Kasumi-1 (cell line): ENCODE results near the gene MEDAG.
"Not testable (repeated sequence)": the region's sequence is repeated elsewhere in the genome, so short reads cannot be mapped to it uniquely, and the experiment has no call there.

Experiments used
- DNase-seq, 2 experiments: peaks; one replicate each; lab custom pipeline; 2025; lab: John Stamatoyannopoulos, UW

The MEDAG gene

DNA sequence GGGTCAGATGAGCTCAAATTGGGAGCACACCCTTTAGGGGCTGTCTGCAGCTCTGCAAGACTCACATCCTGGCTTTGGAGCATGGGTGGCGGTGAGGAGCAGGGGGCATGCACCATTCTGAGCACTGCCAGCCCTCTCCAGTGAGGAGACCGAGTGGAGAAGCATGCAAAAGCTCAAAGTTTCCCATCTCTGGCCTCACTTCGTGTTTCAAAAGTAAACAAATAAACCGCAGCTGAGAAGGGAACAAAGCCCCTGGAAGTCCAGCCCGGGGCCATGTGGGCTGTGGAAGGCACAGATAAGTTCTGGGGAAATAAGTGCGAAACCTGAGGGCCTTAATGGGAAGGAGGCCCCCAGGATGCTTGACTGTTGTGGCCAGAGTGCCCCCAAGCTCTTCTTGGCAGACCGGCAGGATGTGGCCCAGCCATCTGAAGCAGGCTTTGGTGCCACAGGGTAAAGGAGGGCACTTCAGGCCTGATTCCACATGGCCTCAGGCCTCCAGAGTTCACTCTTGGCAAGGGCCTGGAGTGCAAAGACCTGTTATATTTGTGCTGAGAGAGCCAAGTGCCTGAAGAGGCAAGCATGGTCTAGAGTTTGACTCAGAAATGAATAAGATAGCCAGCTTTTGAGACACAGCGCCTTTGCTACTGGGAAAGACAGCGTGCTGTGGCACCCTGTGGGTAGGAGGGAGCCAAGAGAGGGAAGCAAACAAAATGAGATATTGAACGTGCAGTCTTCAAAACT is 1.2 kb downstream of the MEDAG start:
- DNase-seq: no peak

DNA sequence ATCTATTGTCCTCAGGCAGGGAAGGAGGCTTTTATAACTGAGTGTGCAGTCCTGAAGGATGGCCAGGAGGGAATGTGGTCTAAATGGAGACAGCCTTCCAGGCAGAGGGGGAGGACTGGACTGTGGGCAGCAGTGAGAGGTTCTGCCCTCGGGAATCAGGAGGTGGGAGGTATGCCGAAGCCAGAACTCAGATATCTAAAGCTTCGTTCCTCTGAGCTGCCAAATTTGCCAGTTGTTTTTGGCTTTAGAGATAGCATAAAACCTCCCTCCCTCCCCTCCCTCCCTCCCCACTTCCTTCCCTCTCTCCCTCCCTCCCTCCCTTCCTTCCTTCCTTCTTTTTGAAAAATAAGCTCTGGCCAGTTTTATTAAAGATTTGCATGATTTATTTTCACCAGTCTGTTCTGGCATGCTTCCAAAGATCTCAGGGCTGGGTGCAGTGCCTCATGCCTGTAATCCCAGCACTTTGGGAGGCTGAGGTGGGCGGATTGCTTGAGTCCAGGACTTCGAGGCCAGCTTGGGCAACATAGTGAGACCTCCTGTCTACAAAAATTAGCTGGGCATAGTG is 2.4 kb downstream of the MEDAG start:
- DNase-seq: no peak

DNA sequence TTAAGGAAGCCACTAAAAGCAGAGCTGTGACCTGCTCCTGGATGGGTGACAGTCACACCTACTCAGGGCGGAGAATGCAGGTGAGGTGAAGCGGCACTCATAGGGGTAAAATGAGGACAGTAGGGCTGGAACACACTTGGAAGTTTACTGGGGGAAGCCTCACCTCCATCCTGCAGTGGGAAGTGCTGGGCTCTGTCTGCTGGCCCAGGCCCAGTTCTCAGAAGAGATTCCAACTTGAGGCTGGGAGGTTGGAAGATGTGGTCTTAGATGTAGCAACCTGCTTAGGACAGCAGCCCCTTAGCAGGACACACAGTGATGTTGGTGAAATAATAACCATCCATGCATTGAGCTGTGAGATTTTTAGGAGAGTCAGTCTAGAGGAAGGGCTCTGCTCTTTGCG is 4.6 kb downstream of the MEDAG start:
- DNase-seq: no peak

- no peak for DNase-seq
Observed at GRCh38 chr13:30915691-30916541, 9.8 kb downstream of the MEDAG start.

DNA sequence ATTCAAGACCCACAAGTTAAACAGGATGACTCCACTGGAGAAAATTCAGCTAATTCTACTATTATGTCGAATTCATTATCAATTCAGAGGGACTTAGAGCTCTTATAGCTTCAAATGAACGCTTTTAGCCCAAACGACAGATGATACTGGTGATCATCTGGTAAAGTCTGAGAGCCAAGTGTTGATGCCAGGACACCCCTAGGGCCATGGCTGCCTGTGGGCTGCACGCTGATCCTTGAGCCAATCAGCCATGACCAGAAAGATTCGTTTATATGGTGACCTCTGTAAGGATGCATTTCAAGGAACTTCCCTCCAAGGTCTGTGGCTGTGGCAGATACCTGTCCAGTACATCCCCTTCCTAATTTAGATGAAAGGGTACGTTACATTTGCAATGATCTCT is 10.9 kb downstream of the MEDAG start:
- DNase-seq: no peak

- no peak for DNase-seq
Observed at GRCh38 chr13:30918662-30919405, 12.8 kb downstream of the MEDAG start.

DNA sequence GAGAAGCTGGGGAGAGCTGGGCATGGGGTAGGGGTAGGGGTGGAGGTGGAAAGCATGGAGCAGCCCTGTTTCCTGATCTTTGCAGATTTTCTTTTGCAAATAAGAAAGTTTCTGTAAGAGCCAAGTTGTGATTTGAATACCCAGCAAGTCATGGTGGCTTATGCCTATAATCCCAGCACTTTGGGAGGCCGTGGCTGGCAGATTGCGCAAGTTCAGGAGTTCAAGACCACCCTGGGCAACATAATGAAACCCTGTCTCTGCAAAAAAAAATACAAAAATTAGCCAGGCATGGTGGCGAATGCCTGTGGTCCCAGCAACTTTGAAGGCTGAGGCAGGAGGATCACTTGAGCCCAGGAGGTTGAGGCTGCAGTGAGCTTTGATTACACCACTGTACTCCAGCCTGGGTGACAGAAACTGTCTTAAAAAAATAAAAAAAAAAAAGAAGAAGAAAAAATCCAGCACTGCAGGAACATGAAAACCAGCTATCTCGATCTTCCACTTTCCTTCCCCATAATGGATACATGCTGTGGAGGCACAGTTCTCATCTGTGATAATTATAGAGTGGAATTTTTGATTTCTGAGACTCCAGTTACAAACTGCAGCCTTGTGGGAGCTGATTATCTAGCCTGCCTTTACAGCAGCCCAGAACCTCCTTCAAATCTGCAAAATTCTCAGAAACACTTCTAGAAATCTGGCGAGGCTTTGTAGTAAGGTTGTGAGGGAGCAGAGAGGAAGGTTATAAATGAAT is 14.3 kb downstream of the MEDAG start:
- no peak for DNase-seq

- no peak for DNase-seq
Observed at GRCh38 chr13:30923418-30923817, 17.3 kb downstream of the MEDAG start.

DNA sequence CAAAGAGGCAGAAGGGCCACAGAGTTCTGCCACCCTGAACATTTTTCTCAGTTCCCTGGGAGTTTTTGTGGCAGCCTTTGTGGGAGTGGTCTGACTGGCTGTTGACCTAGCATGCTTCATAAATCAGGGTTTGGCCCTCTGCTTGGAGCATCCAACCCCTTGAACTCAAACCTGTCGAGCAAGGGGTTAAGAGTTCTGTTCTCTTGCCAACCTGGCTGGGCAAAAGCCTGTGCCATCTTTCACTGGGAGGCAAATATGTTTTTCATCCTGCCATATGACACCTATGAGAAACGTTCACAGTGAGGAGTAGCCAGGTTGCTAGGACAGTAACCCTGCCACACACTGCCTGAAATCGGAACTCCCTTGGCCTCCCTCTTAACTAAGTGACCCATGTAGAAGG is 18.6 kb downstream of the MEDAG start:
- DNase-seq: no peak

- DNase-seq: no peak
Observed at GRCh38 chr13:30925429-30925828, 19.4 kb downstream of the MEDAG start.

DNA sequence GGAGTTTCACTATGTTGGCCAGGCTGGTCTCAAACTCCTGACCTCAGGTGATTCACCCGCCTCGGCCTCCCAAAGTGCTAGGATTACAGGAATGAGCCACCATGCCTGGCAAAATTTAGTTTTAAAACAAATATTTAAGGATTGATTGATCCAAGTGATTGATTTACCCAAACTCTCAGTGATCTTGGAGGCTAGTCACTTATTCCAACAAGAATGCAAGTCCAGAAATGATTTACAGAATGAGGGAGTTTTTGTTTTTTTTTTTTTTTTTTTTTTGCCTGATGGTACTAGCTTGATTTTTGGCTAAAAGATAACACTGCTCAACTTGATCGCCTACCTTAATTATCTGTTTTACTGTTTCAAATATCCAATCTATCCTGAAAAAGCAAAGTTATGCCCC is 20.7 kb downstream of the MEDAG start:
- DNase-seq: no peak

GRCh38 chr13:30927188-30927587 is 21.1 kb downstream of the MEDAG start:
- not testable (repeated sequence) for DNase-seq

- no peak for DNase-seq
Observed at GRCh38 chr13:30927595-30927994, 21.5 kb downstream of the MEDAG start.

DNA sequence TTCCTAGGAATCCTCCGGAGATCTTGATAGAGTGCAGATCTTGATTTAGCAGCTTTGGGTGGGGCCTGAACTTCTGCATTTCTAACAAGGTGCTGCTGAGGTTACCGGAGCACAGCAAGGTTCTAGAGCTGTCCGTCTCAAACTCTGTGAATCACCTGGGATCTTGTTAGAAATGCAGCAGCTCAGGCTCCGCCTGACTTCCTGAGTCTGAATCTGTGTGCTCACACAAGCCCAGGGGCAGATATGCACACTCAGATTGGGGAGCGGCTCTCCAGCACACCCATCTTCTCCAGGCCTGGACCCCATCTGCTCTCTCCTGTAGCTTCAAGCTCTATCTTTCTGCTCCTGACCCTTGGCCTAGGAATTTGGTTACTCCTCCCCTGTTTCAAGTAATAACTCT is 22.9 kb downstream of the MEDAG start:
- no peak for DNase-seq

- no peak for DNase-seq
Observed at GRCh38 chr13:30932481-30933353, 26.6 kb downstream of the MEDAG start, which contains the start of gene TEX26. Gene TEX26 (plus strand): TSS chr13:30932656. CDS start chr13:30932716, 60 bp downstream.

- no peak for DNase-seq
Observed at GRCh38 chr13:30933354-30933670, 27.2 kb downstream of the MEDAG start.

- no peak for DNase-seq
Observed at GRCh38 chr13:30934381-30934780, 28.3 kb downstream of the MEDAG start.

DNA sequence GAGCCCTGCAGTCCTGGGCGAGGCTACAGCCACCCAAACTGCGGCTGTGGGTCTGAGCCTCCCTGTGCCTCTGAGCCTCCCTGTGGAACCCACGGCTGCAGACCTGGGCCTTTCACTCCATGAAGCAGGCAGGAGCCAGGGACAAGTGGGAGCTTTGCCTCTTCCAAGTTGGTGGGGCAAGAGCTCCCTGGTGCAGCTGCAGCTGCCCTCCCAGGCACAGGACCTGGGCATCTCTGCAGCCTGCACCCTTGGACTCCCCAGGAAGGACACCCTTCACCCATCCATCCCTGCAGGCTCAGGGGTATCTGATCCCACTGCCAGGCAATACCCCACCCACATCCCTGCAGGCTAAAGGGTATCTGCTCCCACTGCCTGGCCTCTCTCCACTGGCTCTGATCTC is 28.7 kb downstream of the MEDAG start:
- no peak for DNase-seq

DNA sequence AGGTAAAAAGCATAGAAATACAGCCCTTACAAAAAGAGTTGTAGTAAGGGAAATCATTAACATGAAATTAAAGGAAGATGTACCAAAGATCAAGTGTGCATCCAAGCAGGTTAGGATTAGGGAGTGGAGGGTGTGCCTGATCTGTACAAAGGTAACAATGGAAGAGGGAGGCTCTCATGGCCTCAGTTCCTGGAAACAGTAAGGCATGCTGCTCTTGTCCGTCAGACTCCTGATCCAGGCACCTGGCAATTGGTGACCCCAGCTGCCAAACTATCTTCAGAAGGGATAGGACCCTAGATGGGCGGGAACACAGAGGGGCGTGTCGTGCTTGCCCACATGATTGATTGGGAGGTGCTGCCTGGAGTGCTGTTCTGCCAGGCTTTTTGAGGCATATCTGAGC is 30.9 kb downstream of the MEDAG start:
- DNase-seq: no peak

- no peak for DNase-seq
Observed at GRCh38 chr13:30943881-30944280, 37.8 kb downstream of the MEDAG start.
